HG02623 (cell line): ENCODE results near the gene SMURF2.
"Not testable (repeated sequence)": the region's sequence is repeated elsewhere in the genome, so short reads cannot be mapped to it uniquely, and the experiment has no call there.

ENCODE experiments used
- ATAC-seq: cut with Tn5 transposase; IDR thresholded peaks from one replicate; pipeline ENCODE4 v1.9.1; 2021; ENCODE audit warnings: moderate library complexity; ENCODE audit not compliant: unreplicated experiment

SMURF2 gene

DNA sequence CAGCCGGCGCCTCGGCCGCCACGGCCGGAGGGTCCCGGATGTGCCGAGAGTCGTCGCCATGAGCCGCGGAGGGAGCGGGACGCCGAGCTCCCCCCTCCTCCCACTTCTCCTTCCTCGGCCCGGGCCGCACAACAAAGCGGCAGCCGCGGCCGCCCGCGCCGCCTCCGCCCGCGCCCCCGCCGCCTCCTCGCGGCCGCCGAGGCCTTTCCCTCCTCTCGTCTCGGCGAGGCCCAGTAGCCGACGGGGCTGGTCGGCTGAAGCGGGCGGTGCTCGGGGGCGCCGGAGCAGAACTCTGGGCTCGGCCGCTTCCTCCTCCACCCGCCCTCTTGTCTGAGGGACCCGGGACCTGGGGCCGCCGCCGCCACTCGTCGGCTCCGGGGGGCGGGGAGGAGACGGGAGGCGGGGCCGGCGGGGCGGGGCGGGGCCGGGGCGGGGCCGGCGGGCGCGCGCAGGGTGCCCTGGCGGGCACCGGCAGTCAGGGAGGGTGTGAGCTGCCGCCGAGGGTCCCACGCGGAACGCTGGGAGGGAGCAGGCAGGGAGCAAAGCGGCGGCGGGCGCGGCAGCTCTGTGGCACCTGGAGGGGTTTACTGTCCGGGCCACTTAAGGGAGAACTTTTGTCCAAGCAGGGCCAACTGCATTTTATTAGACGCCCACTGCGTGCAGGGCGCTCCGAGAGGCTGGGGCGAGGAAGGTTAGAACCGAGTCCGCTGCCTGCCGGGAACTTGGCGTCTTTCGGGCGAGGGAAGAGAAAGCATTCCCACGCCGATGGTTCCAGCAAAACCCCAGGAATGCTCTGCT lies at the start of gene SMURF2:
TSS of gene SMURF2 (minus strand) at position 332 of the 798 bp plus-strand sequence. CDS start 427 bp downstream, outside the sequence.
- peak; percentile 81 for ATAC-seq

DNA sequence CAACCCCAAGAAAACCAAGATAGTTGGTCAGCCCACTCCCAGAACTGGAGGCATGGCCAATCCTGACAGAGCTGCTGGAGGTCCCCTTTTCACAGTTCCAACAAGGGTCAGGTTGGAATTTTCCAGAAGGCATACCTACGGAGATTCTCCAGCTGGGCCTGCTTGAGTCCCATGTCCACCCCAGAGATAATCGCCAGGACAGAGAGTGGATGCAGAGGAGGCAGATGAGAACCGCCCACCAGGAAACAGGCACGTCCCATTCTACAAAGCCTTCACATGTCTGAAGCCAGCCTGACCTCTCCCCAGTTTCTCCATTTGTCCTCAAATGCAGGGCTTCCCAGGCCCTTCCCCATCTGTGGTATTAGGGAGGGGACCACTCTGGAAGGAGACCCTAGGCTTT lies 47.4 kb upstream of the SMURF2 start:
- ATAC-seq, result no peak

DNA sequence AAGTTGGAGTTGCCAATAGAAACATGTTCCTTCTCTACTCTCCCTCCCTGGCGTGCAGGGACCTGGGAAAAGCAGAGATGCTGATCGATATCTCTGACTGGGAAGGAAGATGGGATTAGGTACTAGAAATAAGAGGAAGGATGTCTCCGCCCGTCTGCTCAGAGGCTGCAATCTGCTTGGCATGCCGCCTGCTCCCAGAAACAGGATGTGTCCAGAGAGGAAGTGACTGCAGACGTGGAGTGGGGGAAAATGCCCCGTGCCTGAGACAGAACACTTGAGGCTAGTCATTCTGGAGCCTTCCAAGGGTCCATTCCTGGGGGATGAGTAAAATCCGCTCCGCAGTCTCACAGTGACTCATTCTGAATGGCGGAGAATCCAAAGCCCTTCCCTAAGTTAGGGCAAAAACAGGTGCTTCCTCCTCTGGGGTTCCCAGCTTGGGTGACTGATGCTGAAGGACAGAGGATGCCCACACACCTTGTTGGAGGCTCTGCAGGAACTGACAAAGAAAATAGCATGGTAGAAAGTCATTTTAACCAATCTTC lies 45.0 kb upstream of the SMURF2 start:
- ATAC-seq, result no peak

DNA sequence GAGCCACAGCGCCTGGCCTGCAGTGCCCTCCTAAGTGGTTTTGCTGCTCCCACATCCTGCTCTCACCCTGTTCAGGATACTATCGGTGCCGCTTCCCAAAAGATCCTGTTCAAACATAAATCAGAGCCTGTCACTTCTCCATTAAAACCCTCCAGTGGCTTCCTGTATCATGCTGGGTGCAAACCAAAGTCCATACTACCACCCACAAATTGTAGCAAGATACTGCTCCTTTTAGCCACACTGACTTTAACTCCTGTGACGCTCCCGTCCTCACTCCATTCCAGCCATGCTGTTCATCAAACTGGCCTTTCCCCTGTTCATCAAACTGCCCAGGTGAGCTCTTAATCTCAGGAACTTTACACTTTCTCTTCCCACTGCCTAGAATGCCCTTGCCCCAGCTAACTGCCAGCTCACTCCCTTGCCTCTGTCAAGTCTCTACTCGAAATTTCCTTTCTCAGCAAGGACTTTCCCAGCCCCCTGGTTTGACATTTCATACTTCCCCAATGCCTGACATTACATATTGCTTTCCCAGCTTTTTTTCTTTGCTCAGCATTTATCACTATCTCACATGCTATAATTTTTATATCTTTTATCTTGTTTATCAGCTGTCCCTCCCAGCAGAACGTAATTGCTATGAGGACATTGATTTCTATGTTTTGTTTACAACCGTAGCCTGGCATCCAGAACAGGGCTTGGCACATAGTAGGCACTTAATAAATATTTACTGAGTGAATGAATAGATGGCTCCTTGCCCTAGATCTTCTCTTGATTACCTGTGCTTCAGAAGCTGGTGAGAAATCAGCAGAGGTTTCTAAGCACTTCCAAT lies 44.3 kb upstream of the SMURF2 start:
- ATAC-seq, result no peak

DNA sequence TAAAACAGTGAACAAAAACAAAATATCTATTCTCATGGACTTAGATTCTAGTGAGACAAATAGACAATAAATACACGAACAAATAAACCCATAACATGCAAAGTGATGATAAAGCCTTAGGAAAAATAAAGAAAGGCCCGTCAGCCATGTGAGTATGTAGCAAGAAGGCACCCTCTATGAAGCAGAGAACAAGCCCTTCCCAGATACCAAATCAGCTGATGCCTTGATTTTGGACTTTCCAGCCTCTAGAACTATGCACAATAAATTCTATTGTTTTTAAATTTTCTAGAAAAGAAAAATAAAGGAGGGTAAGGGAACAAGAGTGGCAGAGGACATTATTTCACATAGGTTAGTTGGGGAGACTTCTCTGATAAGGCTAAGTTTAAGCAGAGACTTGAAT lies 40.7 kb upstream of the SMURF2 start:
- no peak for ATAC-seq

DNA sequence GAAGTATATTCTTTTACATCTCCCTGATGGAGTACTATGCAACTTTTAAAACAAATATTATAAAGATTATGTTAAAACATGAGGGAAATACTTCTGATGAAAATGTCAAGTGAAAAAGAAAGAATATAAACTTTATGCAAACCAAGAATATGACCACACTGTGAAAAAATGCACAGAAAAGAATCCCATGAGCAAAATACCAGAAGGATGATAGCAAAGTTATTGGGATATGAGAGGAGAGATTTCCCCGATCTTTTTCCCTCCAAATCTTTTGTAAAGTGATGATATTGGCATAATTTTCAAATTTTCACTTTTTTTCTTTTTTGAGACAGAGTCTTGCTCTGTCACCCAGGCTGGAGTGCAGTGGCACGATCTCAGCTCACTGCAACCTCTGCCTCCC lies 36.6 kb upstream of the SMURF2 start:
- no peak for ATAC-seq

DNA sequence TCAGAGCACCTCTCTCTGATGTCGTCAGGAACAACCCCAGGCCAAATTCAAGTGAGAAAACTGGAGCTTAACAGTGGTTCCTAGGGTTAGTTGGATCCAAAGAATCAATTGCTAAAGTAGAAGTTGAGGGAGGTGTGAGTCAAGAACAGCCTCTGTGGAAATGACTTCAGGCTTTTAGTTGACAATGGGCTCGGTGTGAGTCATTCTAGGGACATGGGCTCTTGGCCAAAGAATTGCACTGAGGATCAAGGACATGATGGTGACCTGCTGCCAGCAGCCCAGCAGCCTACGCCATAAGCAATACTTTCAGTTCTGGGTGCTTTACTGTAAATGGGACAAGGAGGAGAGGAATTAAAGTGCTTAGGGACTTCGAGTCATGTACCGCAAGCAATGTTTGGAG lies 32.1 kb upstream of the SMURF2 start:
- no peak for ATAC-seq

DNA sequence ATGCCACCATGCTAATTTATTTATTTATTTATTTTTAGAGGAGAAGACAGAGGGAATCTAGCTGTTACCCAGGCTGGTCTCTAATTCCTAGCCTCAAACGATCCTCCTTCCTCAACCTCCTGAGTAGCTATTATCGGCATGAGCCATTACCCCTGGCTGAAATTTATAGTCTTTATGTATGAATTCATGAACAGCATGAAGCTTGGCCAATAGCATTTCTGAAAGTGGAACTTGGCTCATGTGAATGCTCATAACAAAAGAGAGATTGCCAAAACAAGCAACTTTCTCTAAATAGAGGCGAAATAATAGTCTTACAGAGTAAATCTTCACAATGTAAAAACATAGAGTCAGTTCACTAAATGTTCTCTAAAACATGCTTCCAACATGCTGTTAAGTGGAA lies 30.1 kb upstream of the SMURF2 start:
- ATAC-seq, result no peak

DNA sequence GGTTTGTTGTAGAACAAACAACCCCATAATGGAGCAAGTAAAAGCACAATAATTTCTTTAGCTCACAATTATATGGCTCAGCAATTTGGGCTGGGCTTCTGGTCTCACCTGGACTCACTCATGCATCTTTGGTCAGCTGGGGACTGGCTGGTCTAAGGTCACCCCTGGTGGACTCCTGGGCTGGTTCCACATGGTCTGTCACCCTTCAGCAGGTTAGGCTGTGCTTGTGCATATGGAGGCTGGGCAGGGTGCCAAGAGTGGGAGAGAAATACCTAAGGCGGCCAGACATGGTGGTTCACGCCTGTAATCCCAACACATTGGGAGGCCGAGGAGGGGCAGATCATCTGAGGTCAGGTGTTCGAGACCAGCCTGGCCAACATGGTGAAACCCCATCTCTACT lies 27.0 kb upstream of the SMURF2 start:
- ATAC-seq, result no peak

DNA sequence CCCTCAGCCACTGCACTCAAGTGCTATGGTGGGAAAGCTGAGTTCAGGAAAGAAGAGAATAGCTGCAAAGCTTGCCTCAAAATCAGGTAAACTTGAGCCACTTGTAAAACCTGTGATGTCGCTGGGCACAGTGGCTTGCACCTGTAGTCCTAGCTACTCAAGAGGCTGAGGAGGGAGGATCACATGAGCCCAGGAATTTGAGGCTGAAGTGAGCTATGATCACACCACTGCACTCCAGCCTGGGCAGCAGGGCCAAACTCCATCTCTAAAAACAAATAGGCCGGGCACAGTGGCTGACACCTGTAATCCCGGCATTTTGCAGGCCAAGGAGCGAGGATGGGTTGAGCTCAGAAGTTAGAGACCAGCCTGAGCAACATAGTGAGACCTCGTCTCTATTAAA lies 26.4 kb upstream of the SMURF2 start:
- no peak for ATAC-seq

DNA sequence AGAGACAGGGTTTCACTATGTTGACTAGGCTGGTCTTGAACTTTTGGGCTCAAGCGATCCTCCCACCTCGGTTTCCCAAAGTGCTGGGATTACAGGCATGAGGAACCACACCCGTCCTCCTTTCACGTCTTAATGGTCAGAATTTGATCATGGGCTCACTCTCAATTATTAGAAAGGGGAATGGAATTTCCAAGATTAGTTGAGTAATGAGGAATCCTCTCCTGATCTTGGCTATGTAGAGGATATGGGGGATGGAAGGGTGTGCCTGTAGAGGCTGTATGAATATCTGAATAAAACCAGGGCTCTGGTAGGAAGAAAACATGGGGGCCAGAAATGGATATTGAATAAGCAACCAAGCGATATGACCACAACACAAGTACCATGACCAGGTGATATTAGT lies 25.9 kb upstream of the SMURF2 start:
- no peak for ATAC-seq

DNA sequence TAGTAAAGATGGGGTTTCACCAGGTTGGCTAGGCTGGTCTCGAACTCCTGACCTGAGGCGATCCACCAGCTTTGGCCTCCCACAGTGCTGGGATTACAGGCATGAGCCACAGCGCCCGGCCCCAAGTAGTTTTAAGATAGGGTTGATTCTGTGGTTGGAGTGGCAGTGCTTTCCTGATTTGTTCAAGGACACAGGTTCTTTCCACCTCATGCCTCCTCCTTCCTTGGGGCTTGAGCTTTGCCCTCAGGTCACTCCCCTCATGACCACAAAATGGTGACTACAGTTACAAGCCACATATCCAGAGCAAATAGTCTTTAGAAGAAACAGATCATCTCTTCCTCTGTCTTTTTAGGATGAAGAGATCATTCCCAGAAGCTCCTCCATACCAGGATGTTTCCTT lies 25.3 kb upstream of the SMURF2 start:
- ATAC-seq, result no peak

DNA sequence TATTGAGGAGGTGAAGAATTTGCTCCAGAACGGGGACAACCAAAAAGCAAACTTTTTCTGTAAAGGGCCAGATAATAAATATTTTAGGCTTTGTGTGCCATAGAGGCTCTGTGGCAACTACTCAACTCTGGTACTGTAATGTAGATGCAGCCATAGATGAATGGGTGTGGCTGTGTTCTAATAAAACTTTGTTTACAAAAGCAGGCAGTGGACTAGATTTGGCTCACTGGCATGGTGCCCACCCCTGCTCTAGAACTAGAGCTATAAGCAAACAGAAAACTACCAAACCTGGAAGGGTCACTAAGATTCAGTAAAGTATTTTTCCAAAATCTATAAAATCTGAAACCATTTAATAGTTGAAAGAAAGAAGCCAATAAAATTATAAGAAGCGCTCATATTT lies 24.6 kb upstream of the SMURF2 start:
- no peak for ATAC-seq

DNA sequence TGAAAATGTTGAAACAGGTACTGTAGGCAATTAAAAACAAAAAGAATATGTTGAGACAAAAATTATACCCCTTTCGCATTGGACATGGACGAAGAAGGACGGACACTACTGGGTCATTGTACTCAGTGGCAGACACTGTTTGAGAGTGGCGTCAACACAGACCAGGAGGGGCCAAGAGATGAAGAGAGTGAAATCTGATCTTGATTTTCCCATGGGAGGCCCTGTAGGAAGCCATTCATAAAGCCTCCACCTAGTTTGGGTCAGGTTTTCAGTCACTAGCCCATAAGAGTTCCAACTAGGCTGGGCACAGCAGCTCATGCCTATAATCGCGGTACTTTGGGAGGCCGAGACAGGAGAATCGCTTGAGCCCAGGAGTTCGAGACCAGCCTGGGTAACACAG lies 23.6 kb upstream of the SMURF2 start:
- no peak for ATAC-seq

DNA sequence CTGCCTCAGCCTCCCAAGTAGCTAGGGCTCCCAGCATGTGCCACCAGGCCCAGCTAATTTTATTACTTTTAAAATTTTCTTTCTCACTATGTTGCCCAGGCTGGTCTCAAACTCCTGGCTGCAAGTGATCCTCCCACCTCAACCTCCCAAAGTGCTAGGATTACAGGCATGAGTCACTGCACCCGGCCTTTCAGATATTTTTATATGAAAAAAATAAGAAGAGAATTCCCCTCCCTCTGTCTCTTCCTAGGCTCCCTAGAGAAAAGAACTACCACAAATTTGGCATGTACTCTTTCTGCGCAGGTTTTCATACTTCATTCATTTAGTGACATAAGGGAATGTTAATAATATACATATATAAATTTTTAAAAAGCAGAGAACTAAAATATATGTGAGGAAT lies 21.7 kb upstream of the SMURF2 start:
- ATAC-seq, result no peak

DNA sequence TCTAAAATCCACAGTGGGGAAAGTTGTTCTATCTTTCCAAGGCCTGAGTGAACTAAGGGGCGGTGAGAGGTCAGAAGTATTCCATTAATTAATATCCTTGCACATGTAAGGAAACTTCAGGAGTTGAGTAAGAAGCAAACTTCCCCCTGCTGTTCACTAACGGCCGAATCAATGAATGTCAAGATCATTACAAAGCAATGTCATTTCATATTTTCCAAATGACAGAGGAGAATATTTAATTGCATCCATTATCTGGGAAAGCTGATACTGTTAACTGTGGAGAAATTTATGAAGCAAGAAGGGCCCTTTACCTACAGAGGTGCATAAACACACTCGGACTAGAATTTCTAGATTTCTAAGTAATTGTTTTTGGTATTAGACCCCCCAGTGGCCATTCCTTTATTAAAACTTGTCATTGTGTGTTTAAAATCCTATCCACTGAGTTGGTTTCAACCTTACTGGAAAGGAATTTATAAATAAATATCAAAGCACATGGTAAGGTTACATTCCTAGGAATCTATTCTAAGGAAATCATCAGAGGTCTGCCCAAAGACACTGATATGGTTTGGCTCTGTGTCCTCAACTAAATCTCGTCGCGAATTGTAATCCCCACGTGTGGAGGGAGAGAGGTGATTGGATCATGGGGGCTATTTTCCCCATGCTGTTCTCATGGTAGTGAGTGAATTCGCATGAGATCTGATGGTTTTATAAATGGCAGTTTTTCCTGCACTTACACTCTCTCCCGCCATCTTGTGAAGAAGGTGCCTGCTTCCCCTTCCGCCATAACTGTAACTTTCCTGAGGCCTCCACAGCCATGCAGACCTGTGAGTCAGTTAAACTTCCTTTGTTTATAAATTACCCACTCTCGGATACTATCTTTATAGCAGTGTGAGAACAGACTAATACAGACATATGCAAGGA lies 20.4 kb upstream of the SMURF2 start:
- ATAC-seq, result no peak

DNA sequence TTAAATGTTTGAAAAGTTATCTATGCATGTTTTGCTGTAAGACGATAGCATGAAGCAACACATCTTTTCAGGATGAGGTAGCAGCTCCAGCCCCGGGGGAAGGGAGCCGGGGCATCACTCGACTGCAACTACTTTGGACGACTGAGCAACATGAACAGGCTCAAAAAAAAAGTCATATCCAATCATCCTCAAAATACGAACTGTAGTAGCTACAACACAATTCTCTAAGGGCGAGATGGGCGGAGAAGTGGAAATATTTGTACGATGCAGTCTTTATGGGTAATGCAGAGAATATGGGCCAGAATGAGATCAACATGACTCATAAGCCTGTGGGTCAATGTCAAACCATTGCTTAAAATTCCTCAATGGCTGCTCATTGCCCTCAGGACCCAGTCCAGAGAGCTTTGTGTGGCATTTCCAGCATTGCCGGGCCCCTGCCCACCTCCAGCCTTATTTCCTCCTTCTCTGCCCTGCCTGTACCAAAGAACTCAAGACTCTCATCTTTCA lies 17.7 kb upstream of the SMURF2 start:
- no peak for ATAC-seq

DNA sequence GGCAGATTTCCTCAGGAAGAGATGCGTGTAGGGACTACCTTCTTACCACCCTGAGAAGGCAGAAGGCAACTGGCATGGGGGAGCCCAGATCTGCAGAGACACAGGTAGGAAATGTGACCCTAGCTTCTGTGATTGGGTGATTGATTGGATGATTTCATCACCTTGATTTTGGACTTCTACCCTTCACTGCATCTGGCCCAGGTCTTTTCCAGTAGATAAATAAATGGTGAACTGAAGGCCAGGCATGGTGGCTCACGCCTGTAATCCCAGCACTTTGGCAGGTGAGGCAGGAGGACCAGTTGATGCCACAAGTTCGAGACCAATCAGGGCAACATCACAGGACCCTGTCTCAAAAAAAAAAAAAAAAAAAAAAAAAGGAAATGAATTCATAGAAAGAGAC lies 14.7 kb upstream of the SMURF2 start:
- no peak for ATAC-seq

DNA sequence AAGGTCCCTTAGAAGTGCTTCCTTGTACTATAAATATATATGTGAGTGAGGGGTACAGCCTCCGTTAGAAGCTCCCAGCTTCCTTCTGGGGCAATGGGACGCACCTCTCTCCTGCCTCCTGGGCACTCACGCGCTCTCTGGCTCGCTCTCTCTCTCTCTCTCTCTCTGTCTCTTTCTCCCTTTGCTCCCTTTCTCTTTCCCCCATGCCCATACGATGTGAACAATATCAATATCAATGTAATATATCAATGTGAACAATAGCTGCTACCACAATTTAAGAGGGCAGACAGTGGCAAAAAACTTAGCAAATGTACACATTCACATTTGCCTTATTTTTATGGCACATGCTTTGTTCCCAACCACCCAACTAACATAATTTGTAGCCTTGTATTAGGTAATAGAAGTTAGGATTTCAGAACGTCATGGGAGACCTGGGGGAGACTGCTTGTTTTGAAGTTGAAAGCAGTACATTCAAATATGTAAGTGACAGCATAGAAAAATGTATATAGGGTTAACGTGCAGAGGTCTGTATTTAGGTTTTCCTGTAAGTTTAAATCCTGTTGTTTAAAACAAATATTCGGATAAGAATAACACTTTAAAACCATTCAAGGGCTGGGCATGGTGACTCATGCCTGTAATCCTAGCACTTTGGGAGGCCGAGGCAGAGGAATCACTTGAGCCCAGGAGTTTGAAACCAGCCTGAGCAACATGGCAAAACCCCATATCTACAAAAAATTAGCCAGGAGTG lies 8.9 kb upstream of the SMURF2 start:
- not testable (repeated sequence) for ATAC-seq
